Measurements from ENCODE around the gene CHMP2A. TPM values are rescaled to one million over a fixed set of nuclear protein-coding genes. Genes with fewer than 3 reads are reported as not detected.

The CHMP2A gene
- total and polyA plus RNA-seq, 7 experiments from 2014 or later: 64.3 to 193 (median 98.2) TPM

DNA sequence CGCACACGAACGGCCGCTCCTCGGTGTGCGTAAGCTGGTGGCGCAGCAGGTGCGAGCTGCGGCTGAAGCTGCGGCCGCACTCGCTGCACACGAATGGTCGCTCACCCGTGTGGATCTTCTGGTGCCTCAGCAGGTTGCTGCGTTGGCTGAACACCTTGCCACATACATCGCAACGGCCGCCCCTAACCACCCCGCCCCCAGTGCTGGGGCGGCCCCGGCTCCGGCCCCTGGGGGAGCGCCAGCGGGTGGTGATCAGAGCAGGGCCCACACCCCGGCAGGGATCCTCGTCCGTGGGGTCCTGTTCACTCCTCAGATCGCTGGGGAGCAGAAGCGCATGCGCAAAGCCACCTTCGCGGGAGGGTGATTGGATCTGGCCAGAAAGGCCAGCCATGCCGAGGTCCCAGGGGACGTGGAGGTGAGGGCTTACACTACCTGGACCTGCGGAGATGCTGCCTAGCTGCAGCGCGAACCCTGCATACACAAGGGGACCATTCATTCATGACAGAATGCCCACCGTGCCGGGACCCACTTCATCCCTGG lies 8.2 kb upstream of the CHMP2A start:
- H3K27ac Mint-ChIP-seq: peak overlapping the region; percentile 59 to 89 (median 83)
- H3K9me3 ChIP-seq (ENCODE audit: control insufficient read depth in 2 of 3, low read length in 3 of 3): no peaks in the 10 kb centered on the region
- H3K4me3 Mint-ChIP-seq: peak overlapping the region; percentile 85 to 99 (median 94)
- no peaks in the 10 kb centered on the region for H3K27me3 ChIP-seq (ENCODE audit: control insufficient read depth in 2 of 2, insufficient read depth in 2 of 2, low read length in 2 of 2)
- intact Hi-C loops (cut with micrococcal nuclease): loop anchor here in 1 of 2 donors (1.0 kb wide), 1 partner anchor 9 kb away; no protein-coding TSS in a partner anchor
- POLR2A ChIA-PET: interaction anchor here (0.6 to 5.1 kb wide), 10 partner anchors 8 to 380 kb away, joined by 3 to 40 read pairs (median 10); partner anchors contain the start of genes CHMP2A, MZF1, TRIM28 and ZBTB45
- H3K36me3 ChIP-seq (ENCODE audit: control insufficient read depth in 2 of 3, insufficient read depth in 3 of 3, low read length in 3 of 3): no peaks in the 10 kb centered on the region
- H3K9me3 Mint-ChIP-seq: peaks cover 0 to 1% (median 0%) of the 10 kb centered on the region in 11 donors
- DNase-seq (peak in 2 of 9 donors; percentile 8 to 28), ATAC-seq (no peak)
- peaks cover 25 to 35% of the 10 kb centered on the region in 2 donors for H3K4me1 ChIP-seq (ENCODE audit: control insufficient read depth in 2 of 2, insufficient read depth in 2 of 2, low read length in 2 of 2)
- H3K36me3 Mint-ChIP-seq: peaks cover 0 to 16% (median 2%) of the 10 kb centered on the region in 5 donors
- CTCF ChIA-PET: no interaction called here
- H3K27me3 Mint-ChIP-seq: peaks cover 0 to 4% (median 0%) of the 10 kb centered on the region in 5 donors
- H3K27ac ChIP-seq (ENCODE audit: low read depth, low read length): peak overlapping the region; percentile 54
- H3K4me1 Mint-ChIP-seq: peaks cover 9 to 56% (median 46%) of the 10 kb centered on the region in 7 donors
- H3K4me3 ChIP-seq (ENCODE audit: low read length): peak overlapping the region; percentile 69

DNA sequence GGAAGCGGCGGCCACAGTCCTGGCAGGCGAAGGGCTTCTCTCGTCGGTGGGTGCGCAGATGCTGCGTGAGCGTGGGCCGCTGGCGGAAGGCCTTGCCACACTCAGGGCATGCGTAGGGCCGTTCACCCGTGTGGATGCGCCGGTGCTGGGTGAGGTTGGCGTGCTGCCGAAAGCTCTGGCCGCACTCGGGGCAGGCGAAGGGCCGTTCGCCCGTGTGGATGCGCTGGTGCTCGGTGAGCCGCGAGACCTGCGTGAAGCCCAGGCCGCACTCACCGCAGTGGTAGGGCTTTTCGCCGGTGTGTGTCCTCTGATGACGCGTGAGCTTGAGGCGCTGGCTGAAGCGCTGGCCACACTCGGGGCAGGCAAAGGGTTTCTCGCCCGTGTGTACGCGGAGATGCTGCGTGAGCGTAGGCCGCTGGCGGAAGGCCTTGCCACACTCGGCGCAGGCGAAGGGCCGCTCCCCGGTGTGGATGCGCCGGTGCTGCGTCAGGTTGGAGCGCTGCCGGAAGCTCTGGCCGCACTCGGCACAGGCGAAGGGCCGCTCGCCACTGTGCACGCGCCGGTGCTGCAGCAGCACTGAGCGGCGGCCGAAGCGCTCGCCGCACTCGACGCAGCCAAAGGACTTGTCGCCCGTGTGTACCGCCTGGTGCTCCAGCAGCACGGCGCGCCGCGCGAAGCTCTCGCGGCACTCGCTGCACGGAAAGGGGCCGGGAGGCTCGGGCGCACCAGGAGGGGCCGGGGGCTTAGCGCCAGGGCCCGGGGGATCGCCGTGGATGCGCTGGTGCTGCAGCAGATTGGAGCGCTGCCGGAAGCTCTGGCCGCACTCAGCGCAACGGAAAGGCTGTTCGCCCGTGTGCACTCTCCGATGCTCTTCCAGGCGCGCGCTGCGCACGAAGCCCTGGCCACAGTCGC lies 7.5 kb upstream of the CHMP2A start:
- Histone ChIP-seq H3K4me1 (ENCODE audit: control insufficient read depth in 2 of 2, insufficient read depth in 2 of 2, low read length in 2 of 2) (peaks cover 30 to 41% of the 10 kb centered on the region in 2 donors), H3K27ac (ENCODE audit: low read depth, low read length) (peak overlapping the region; percentile 54), H3K36me3 (ENCODE audit: control insufficient read depth in 2 of 3, insufficient read depth in 3 of 3, low read length in 3 of 3) (no peaks in the 10 kb centered on the region), H3K27me3 (ENCODE audit: control insufficient read depth in 2 of 2, insufficient read depth in 2 of 2, low read length in 2 of 2) (no peaks in the 10 kb centered on the region), H3K9me3 (ENCODE audit: control insufficient read depth in 2 of 3, low read length in 3 of 3) (no peaks in the 10 kb centered on the region), H3K4me3 (ENCODE audit: low read length) (peak overlapping the region; percentile 69)
- Mint-ChIP-seq H3K36me3 (peaks cover 0 to 23% (median 0%) of the 10 kb centered on the region in 5 donors), H3K27ac (peak overlapping the region; percentile 59 to 95 (median 86)), H3K4me3 (peak overlapping the region; percentile 85 to 99 (median 94)), H3K9me3 (peaks cover 0 to 1% (median 0%) of the 10 kb centered on the region in 11 donors), H3K4me1 (peaks cover 9 to 62% (median 53%) of the 10 kb centered on the region in 7 donors), H3K27me3 (peaks cover 0 to 4% (median 0%) of the 10 kb centered on the region in 5 donors)
- ATAC-seq (no peak), DNase-seq (peak in 5 of 9 donors; percentile 35 to 60 (median 41))
- CTCF ChIA-PET: interaction anchor here (0.9 to 1.5 kb wide), 3 partner anchors 43 to 48 kb away, joined by 3 to 5 read pairs (median 5); partner anchors contain the start of gene ZBTB45
- POLR2A ChIA-PET: interaction anchor here (0.6 to 5.1 kb wide), 16 partner anchors 9 to 812 kb away, joined by 3 to 40 read pairs (median 6); partner anchors contain the start of genes CHMP2A, MZF1, TRIM28 and ZBTB45
- intact Hi-C loops (cut with micrococcal nuclease): loop anchor here in 1 of 2 donors (1.0 kb wide), 1 partner anchor 10 kb away; no protein-coding TSS in a partner anchor

DNA sequence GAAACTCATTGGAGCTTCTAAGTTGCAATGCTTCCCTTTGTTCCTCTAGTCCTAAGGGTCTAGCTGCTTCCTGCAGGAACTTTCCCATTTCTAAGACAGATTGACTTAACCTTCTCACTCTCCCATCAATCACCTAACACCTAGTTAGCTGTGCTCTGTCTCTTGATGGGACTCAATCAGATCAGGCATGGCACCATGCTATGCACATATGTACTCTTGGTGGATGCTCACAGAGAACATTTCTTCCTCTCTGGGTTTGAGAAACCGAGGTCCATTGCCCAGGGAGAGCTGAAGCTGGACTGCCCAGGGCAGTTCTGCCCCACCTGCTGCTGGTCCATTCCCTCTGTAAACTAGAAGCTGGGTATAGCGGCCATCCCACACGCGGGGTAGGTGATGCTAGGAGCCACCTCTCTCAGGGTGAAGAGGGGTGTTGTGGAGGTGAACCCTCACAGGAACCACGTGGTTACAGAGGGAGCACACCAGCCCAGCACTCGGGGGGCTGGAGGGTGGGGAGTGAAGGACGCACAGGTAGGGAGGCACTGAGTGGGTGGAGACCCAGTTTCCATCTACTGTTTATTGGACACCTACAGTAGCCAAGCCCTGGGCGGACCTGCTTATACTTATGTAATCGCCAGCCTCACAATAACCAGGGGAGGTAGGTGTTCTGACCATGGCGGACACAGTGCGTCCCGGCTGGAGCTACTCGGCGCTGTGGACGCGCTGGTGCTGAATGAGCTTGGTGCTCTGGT lies 6.6 kb upstream of the CHMP2A start:
- Histone ChIP-seq H3K27ac (ENCODE audit: low read depth, low read length) (peak overlapping the region; percentile 54), H3K4me1 (ENCODE audit: control insufficient read depth in 2 of 2, insufficient read depth in 2 of 2, low read length in 2 of 2) (peaks cover 38 to 49% of the 10 kb centered on the region in 2 donors), H3K4me3 (ENCODE audit: low read length) (peak overlapping the region; percentile 69), H3K9me3 (ENCODE audit: control insufficient read depth in 2 of 3, low read length in 3 of 3) (no peaks in the 10 kb centered on the region), H3K36me3 (ENCODE audit: control insufficient read depth in 2 of 3, insufficient read depth in 3 of 3, low read length in 3 of 3) (peaks cover 0 to 2% (median under 1%) of the 10 kb centered on the region in 3 experiments), H3K27me3 (ENCODE audit: control insufficient read depth in 2 of 2, insufficient read depth in 2 of 2, low read length in 2 of 2) (no peaks in the 10 kb centered on the region)
- POLR2A ChIA-PET: interaction anchor here (0.7 to 5.1 kb wide), 13 partner anchors 8 to 811 kb away, joined by 3 to 40 read pairs (median 7); partner anchors contain the start of genes CHMP2A, MZF1, TRIM28 and ZBTB45
- peak overlapping the region; percentile 59 to 95 (median 66) for H3K27ac Mint-ChIP-seq
- peaks cover 0 to 4% (median 0%) of the 10 kb centered on the region in 5 donors for H3K27me3 Mint-ChIP-seq
- H3K36me3 Mint-ChIP-seq: peaks cover 0 to 29% (median under 1%) of the 10 kb centered on the region in 5 donors
- ATAC-seq (no peak), DNase-seq (no peak)
- H3K9me3 Mint-ChIP-seq: peaks cover 0 to 1% (median 0%) of the 10 kb centered on the region in 11 donors
- intact Hi-C loops (cut with micrococcal nuclease): no loop called here
- peak overlapping the region; percentile 58 to 99 (median 94) for H3K4me3 Mint-ChIP-seq
- CTCF ChIA-PET: interaction anchor here (0.9 to 1.5 kb wide), 4 partner anchors 10 to 48 kb away, joined by 3 to 5 read pairs (median 4); partner anchors contain the start of gene ZBTB45
- peaks cover 9 to 71% (median 62%) of the 10 kb centered on the region in 7 donors for H3K4me1 Mint-ChIP-seq

DNA sequence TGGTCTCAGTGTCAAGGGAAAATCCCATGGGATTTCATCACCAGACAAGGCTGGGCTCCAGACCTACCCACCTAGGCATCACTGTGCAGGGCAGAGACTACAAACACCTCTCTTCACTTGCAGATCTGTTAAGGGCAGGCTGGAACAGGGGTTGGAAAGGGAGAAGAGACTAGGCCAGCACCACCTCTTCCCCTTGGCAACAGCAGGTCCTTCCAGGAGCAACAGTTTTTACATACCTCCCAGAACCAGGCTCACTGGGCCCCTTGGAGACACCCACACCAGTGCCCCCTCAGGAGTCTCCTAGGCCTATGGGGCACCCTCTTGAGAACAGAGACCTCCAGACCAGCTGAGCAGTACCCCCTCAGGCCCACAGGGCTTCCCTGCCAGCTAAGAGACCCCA lies 6.0 kb upstream of the CHMP2A start:
- H3K27me3 Mint-ChIP-seq: peaks cover 0 to 4% (median 0%) of the 10 kb centered on the region in 5 donors
- H3K27ac Mint-ChIP-seq: peak overlapping the region in 7 of 9 donors; percentile 64 to 99 (median 76)
- ChIA-PET POLR2A (interaction anchor here (3.0 to 5.1 kb wide), 5 partner anchors 10 to 42 kb away, joined by 11 to 40 read pairs (median 20); partner anchors contain the start of genes MZF1, TRIM28 and ZBTB45), CTCF (interaction anchor here (1.1 to 1.5 kb wide), 3 partner anchors 10 to 42 kb away, joined by 3 to 5 read pairs (median 3); partner anchors contain the start of gene ZBTB45)
- peaks cover 0 to 32% (median 4%) of the 10 kb centered on the region in 5 donors for H3K36me3 Mint-ChIP-seq
- no peak for ATAC-seq
- peak overlapping the region; percentile 58 to 99 (median 96) for H3K4me3 Mint-ChIP-seq
- Histone ChIP-seq H3K9me3 (ENCODE audit: control insufficient read depth in 2 of 3, low read length in 3 of 3) (no peaks in the 10 kb centered on the region), H3K36me3 (ENCODE audit: control insufficient read depth in 2 of 3, insufficient read depth in 3 of 3, low read length in 3 of 3) (peaks cover 0 to 8% (median 4%) of the 10 kb centered on the region in 3 experiments), H3K4me3 (ENCODE audit: low read length) (no peak overlapping the region), H3K4me1 (ENCODE audit: control insufficient read depth in 2 of 2, insufficient read depth in 2 of 2, low read length in 2 of 2) (peaks cover 38 to 53% of the 10 kb centered on the region in 2 donors), H3K27me3 (ENCODE audit: control insufficient read depth in 2 of 2, insufficient read depth in 2 of 2, low read length in 2 of 2) (no peaks in the 10 kb centered on the region), H3K27ac (ENCODE audit: low read depth, low read length) (peak overlapping the region; percentile 97)
- H3K9me3 Mint-ChIP-seq: peaks cover 0 to 1% (median 0%) of the 10 kb centered on the region in 11 donors
- peaks cover 9 to 76% (median 68%) of the 10 kb centered on the region in 7 donors for H3K4me1 Mint-ChIP-seq
- no peak for DNase-seq
- intact Hi-C loops (cut with micrococcal nuclease): no loop called here

DNA sequence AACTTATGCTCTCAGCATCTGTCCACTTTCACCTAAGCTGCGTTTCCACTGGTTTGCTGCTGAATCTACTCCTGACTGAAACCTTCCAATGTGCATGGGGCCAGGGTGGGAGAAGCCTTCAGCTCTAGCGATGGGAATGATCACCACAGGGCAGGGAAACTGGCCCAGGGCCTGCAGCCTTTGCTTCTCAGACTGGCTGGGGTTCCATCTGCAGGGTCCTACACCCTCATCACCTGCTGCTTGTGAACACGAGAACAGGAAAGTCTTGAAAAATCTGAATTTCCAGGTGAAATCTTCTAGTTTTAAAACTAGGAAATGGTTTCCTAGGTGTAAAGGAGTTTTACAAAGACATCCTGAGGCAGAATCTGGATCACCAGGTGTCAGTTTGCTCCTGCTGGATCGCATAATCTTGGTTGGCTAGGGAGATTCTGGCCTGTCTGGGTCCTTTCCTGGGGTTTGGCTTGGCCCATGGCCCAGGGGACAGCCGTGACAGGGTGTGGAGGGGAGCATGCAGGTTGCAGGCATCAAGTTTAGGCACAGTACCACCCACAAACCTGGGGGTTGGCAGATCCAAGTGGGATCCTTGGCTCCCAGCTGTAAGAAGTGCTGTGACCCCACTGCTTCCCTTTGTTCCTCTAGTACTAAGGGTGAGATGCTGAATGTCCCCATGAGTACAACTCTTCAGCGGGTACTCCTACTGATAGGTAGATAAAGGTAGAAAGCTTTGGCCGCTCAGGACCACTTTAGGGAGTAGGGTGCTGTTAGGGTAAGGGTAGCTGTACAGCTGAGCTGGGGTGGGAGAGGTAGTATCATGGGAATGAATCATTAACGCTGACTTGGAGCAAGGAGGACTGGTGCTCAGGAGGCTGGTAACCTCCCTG lies 5.3 kb upstream of the CHMP2A start:
- Histone ChIP-seq H3K27ac (ENCODE audit: low read depth, low read length) (peak overlapping the region; percentile 97), H3K4me3 (ENCODE audit: low read length) (peak overlapping the region; percentile 97), H3K4me1 (ENCODE audit: control insufficient read depth in 2 of 2, insufficient read depth in 2 of 2, low read length in 2 of 2) (peaks cover 42 to 58% of the 10 kb centered on the region in 2 donors), H3K36me3 (ENCODE audit: control insufficient read depth in 2 of 3, insufficient read depth in 3 of 3, low read length in 3 of 3) (peaks cover 0 to 11% (median 4%) of the 10 kb centered on the region in 3 experiments), H3K27me3 (ENCODE audit: control insufficient read depth in 2 of 2, insufficient read depth in 2 of 2, low read length in 2 of 2) (no peaks in the 10 kb centered on the region), H3K9me3 (ENCODE audit: control insufficient read depth in 2 of 3, low read length in 3 of 3) (no peaks in the 10 kb centered on the region)
- ChIA-PET CTCF (interaction anchor here (1.4 to 1.5 kb wide), 3 partner anchors 40 to 42 kb away, joined by 3 to 5 read pairs (median 4); partner anchors contain the start of gene ZBTB45), POLR2A (interaction anchor here (1.0 to 5.1 kb wide), 6 partner anchors 8 to 41 kb away, joined by 3 to 40 read pairs (median 20); partner anchors contain the start of genes MZF1, TRIM28 and ZBTB45)
- intact Hi-C loops (cut with micrococcal nuclease): no loop called here
- Mint-ChIP-seq H3K4me1 (peaks cover 12 to 80% (median 73%) of the 10 kb centered on the region in 7 donors), H3K27me3 (peaks cover 0 to 4% (median 0%) of the 10 kb centered on the region in 5 donors), H3K4me3 (peak overlapping the region; percentile 87 to 98 (median 96)), H3K36me3 (peaks cover 0 to 35% (median 4%) of the 10 kb centered on the region in 5 donors), H3K27ac (peak overlapping the region; percentile 93 to 99 (median 98)), H3K9me3 (peaks cover 0 to 1% (median 0%) of the 10 kb centered on the region in 11 donors)
- DNase-seq (no peak), ATAC-seq (no peak)

Measured in naive thymus-derived CD4-positive, alpha-beta T cell (primary cell).